GM18873 (cell line): ENCODE results near the gene DNER.

Source experiments
- ATAC-seq: cut with Tn5 transposase; IDR thresholded peaks from one replicate; pipeline ENCODE4 v1.9.1; 2021; ENCODE audit warnings: mild to moderate bottlenecking, moderate library complexity, moderate number of reproducible peaks; ENCODE audit not compliant: unreplicated experiment, low FRiP score

The DNER gene

DNA sequence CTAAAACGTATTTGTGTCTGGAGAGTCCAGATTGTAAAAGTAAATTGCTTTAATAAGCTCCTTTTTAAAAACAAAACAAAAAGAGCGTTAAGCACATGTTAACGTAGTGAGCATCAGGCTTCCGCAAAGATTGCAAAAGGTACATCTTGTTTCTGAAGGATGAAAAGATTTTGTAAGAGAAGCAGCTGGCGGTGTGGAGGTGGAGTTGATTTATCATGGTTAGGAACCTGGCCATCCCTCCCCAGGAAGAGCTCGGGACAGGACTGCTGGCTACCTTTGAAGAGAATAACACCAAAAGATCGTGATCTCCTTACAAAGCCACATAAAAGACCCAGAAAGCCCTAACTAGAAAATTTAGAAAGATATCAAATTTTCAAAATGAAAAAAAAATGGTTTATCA, 132.2 kb downstream of the DNER start:
- no peak for ATAC-seq

DNA sequence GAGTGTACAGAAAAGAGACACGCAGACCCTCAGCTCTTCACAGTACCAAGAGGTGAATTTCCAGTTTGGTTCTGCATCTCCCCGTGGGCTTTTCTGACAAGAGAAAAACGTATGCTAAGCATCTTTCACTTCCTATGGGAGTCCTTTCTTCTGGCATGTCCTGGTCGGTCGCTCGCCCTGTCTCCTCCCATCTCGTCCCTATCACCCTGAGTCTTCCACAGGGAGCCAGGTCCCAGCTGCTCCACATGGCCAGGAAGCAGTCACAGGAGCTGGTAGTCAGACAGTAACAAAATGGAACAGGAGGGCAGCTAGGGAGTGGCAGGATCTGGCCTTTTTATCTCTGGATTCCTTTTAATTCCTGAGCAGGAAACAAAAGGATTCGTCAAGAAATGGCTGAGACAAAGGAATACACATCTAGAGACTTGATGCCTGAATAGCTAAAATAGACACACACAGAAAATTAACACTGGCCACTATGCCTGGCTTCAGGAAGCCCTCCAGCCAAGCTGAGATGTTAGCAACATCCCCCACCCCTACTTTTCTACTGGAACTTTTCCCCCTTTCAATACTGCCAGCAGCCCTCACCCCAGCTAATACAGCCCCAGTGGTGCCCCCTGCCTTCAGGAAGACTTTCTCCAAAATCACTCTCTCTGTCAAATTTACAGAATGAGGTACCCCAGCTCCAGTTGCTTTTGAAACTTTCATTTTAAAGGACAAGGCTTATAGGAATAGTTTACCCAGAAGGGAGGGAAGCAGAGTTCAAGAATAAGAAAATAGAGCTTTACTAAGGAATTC, 136.1 kb downstream of the DNER start:
- no peak for ATAC-seq

DNA sequence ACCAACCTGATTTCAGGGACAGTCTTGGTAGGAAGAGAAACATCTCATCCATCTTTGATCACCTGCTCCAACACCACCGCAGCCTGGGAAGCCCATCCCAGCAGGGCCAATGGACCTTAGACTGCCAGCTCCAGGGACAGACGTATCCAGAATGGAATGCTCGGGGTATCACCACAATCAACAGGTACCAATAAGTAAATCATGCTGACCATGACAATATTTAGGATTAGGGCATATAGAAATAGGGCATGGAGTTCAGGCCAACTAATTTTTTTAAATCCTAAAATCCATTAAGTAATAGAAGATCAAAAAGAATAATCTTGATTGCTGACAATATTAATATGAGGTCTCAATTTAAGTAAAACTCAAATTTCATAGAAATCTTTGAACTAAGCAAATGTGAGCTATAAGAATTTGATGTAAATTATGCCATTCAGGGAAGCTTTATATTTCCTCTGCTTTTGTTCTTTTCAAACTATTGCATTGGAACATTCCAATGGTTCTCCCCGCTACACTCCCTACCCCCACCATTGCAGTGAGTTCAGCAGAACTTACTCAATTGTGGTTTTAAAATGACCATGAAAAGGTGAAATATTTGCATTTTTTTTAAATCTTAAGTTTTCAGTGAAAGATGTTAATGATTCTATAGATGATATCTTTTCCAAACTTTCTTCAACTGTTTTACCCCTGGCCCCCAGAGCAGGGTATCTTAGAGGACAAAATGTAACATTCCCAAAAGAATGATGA, 138.6 kb downstream of the DNER start:
- ATAC-seq, result no peak

DNA sequence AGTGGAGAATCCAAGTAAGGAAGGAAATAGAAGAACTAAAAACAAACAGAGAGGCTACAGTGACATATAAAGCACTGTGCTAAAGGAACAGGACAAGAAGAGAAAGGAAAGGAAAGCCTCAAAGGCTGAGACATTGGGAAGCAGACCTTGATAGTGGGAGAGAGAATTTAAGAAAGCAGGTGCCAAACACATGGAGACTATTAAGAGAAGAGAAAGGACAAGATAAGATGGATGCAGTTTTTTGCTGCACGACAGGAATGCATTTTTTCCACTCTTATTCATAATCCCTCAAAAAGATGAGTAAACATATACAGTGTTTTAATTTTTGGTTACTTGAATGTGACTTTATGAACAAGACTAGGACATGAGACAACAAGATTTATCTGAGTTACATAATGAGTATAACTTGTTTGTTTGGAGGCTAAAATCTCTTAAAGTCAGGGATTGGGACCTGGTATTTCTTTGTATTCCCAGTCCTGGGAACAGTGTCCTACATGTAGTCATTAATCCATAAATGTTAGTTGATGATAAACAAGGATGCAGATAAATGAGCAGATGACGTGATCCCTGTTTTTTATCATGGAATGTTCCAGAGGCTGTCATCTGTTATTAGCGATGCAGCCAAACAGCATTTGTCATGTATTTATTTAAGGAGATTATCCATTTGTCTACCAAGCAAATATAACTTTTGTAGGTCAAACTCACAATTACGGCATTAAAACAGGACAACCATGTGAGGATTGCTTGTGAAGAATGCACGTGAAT, 141.7 kb downstream of the DNER start:
- ATAC-seq, result no peak

DNA sequence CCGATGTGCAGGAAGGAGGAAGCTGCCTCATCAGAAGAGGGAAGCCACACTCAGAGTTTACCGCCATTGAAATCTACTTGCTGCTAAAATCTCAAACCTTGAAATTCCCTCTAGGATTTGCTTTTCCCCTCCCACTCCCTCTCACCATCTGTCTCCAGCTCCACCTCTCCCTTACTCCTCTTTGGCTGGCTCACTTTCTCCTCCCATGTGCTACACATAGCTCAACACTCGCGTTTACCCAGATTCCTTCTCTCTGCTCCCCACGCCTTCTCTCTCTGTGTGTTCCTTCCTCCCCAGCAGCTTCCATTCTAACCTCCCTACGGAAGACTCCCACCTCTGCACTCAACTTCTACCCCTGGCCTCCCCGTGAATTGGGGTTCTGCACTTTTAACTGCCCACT, 143.1 kb downstream of the DNER start:
- no peak for ATAC-seq

DNA sequence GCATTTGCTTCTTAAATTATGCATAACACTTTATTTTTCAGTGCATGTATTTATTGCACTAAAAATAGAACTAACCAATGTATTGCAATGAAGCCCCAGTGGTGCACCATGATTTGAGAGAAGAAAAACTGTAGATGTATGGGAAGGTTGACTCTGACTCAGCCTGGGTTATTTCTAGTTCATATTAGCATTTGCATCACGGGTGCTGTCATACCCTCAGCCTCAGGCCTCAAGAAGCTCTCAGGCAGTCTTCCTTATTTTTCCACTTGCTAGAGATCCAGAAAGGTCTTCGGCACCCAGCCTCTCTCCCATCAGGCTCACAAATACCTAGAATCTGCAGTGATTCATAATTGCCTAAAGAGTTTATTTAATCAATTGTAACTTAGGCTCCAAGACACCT, 148.0 kb downstream of the DNER start:
- ATAC-seq, result no peak

DNA sequence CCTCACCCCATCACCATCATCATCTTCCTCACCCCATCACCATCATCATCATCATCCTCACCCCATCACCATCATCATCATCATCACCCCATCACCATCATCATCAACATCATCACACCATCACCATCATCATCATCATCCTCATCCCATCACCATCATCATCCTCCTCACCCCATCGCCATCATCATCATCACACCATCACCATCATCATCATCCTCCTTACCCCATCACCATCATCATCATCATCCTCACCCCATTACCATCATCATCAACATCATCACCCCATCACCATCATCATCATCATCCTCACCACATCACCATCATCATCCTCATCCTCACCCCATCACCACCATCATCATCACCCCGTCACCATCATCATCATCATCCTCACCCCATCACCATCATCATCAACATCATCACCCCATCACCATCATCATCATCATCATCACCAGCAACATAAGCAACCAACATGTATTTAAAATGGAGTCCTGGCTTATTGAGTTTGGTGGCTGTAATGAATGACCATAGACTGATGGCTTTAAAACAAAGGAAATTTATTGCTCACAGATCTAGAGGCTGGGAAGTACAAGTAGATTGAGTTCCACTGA, 150.0 kb downstream of the DNER start:
- no peak for ATAC-seq

DNA sequence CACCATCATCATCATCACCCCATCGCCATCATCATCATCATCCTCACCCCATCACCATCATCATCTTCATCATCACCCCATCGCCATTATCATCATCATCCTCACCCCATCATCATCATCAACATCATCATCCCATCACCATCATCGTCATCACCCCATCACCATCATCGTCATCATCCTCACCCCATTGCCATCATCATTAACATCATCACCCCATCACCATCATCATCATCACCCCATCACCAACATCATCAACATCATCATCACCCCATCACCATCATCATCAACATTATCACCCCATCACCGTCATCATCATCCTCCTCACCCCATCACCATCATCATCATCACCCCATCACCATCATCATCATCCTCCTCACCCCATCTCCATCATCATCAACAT, 151.0 kb downstream of the DNER start:
- ATAC-seq, result no peak

DNA sequence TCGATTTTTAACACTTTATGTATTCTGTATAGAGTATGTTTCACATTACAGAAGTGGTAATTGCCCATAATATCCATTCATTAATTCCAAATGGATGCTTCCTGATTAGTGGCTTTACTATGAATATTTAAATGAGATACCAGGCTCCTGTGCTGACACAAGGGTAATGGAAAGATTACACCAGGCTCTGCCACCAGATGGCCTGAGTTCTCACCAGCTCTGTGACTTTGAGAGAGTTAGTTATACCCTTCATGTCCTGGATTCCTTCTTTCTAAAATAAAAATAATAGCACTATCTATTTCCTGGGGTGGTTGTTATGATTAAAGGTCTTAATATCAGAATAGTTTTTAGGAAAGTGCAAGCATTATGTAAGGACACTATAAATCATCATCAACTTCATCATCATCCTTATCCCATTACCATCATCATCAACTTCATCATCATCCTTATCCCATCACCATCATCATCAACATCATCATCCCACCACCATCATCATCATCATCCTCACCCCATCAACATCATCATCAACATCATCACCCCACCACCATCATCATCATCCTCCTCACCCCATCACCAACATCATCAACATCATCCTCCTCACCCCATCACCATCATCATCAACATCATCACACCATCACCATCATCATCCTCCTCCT, 151.8 kb downstream of the DNER start:
- ATAC-seq, result no peak

DNA sequence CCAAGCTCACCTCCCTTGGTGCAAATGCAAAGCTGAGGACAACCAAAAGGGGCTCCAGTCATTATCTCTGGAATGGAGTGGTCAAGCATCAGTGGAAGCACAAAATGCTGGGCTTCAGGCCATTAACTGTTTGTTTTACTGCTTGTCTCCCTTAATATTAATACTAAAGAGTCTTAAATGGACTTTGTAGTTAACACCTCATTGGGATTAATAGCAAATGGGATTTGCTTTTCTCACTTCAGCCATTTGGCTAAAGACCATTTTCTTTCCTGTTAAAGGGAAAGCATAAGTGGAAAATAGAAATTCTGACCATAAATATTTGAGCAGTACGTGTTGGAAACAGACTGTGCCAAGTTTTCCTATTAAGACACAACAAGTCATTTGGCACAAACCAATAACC, 154.4 kb downstream of the DNER start:
- ATAC-seq, result no peak

DNA sequence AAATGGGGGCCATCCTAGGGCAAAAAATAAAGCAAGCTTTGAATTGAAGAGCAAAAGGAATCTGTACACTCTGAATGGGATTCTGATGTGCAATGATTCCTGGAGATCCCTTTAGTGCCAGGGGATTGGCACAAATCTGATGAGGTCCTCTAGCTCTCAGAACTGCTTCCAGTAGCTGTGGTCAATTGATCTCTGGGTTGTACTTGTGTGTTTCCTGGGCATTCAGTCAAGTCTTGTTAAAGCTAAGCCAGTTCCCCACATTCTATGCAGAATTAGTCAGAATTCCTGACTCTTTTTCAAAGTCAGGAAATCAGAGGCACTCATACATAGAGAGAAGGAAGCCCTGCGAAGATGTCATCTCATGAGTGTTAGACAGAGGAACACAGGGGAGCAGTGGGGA, 161.3 kb downstream of the DNER start:
- no peak for ATAC-seq

DNA sequence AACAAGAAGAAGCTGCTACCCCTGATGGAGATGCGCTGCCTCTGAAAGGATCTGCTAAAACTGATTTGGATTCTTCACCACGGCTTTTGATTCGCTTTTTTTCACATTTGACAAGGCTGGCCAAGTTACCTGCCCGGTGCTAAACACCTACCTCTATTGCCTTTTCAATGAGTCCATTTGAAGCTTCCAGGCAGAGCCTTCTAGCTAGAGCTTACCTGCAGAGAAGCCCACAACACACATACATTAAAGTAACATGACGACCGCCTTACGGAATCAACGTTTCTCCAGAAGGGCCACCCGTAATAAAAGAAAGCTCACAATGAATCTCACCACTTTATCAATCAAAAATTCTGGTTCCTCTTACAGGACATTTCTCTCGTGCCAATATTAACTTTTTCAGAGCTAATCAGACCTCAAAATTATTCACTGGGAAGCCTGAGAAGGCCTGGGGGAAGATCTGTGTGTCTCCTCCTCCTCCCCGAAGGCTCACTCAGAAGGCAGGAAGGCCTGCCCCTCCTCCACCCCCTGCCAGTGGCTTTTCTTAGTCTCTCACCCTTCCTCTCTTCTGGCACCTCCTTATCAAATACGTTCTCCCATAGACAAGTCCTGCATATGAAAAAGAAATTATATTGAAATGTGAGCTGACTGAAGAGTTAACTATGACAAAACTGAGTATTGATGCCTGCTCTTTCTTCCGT, 171.0 kb downstream of the DNER start:
- ATAC-seq, result no peak

DNA sequence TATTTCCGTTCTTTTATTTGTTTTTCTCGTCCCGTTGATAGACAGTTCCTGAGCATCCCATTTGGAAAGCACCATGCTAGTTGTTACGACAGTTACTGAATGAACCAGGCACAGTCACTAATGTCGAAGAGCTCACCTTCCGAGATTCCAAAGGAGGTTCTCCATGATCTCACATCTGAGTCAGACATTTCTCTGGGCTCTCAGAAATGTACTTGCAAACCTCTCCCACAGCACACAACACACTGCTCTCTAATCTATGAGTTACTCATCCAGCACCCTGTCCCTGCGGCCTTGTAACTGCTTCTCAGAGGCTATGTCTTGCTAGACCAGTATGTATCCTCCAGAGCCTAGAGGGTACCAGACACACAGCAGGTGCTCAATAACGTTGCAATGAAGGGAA, 174.7 kb downstream of the DNER start:
- ATAC-seq, result no peak

DNA sequence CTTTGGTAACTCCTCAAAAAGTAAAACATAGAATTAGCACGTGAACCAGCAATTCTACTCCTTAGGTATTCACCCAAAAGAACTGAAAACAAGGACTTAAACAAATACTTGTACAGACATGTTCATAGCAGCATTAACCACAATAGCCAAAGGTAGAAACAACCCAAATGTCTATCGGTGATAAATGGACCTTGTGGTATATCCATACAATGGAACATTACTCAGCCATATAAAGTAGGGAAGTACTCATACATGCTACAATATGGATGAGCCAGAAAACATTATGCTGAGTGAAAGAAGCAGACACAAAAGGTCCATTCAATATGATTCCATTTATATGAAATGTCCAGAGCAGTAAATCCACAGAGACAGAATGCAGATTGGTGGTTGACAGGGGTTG, 182.8 kb downstream of the DNER start:
- no peak for ATAC-seq

DNA sequence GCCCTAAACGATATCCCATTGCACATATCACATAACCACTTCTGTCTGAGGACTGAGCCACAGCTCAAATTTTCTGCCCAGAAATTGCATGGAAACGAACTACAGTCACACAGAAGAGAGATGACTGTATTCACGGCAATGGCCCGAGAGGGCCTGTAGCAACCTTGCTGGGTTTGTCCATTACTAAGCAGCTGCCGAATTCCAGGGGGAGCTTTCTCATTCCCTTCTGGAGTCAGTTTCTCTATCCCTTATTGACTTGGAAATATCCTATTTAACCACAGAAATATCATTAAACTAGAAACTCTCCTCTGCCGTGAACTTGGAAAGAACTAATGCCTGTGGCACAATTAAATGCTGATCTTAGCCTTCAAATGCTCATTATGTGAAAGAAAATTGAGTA, 183.9 kb downstream of the DNER start:
- ATAC-seq, result no peak

DNA sequence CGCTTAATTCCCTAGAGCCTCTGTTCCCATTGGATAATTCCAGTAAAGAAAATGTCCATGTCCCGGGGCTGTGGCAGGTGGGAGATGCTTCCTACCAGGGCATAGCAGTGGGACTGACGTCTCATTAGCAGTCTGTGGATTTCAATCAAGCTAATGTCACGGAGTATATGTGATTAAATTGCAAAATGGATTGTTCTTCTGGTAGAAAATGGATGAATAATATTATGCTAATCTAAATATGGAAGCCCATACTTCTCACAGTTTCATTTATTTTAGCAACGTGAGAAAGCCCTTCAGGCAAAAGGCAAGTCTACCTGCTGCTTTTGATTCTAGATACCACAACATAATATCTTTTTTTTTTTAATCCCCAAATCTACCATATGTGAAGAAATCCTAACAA, 185.5 kb downstream of the DNER start:
- ATAC-seq, result no peak

DNA sequence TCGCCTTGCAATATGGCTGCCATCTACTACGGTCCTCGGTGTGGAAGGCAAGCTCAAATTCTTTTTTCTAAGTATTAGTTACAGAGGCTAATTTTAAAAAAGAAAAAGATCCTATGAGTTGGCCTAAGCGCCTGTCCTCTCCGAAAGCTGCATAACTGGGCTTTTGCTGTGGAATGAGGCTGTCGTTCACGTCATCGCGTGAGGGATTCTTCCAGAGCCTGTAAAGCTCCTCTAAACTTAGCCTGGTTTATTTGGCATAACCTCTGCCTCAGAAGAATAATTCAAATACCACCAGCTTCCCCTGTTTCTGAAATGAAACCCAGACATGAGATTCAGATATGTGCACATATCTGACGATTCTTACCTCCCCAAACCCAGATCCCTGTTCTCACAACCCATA, 187.4 kb downstream of the DNER start:
- no peak for ATAC-seq

DNA sequence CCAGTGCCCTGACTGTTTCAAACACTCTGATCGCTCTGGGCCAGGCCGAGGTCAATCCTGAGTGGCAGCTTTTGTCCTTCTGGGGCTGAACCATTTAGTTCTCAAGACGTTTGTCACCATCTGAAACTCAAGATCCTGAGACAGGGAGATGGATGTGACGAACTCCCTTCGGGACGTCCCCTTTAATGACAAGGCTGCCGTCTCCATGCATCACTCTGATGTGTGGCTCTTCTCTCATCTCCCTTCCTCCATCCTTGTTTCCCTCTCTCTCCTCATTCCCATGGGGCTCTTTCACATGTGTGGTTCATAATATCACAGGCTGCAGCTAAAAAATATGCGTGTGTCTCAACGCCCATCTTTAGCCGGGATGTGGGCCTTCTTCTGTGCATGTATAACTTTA, 189.6 kb downstream of the DNER start:
- no peak for ATAC-seq

DNA sequence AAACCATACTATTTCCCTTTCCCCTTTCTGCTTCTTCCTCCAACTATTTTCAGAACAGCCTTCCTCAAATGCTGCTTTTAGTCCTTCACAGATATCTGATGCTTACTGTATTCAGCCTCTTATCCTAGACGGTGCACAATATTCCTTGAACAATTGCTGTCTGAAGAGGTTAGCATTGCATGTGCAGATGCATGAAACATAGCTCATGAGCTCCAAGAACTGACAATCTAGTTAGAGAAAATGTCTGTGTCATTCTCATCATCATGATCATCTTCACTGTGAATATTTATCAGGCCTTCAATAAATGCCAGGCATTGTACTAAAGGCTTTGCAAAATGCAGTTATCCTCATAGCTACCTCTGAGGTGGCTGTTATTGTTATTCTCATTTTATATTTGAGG, 190.7 kb downstream of the DNER start:
- ATAC-seq, result no peak

DNA sequence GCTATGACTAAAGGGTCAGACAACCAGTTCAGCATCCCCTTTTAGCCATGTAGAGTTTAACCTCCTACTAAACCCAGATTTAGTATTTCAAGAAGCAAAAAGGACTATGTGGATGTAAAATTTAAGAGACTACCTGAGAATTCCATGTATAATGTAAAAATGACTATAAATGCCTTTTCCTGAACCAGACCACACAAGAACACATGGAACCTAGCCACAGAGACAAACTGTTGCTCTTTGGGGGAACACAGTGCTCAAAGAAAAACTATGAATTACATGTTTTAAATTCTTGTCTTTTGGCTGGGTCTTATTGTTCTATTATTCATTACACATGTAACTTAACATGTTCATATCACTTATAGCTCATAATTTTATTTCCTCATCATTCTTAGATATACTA, 192.8 kb downstream of the DNER start:
- ATAC-seq, result no peak
